Psoas muscle (tissue), 8 donors: Measurements from ENCODE around the gene MAML2. TPM values are rescaled to one million over a fixed set of nuclear protein-coding genes. Genes with fewer than 3 reads are reported as not detected.

Source experiments
- ATAC-seq, 4 donors: fragments of 200-7000 bp; cut with Tn5 transposase; one replicate each; pipeline ENCODE4 v1.9.1; 2020; ENCODE audit warnings: moderate library complexity in 3 of 4, mild to moderate bottlenecking in 2 of 4
- DNase-seq, 2 donors: peaks; one replicate each; pipeline ENCODE4 v3.0.0-alpha.2; 2020
- H3K27ac ChIP-seq: fragments of 200-600 bp; one replicate; pipeline ENCODE4 v1.8.0; 2022
- H3K27me3 ChIP-seq, 3 donors: fragments of 200-600 bp in 1 of 3; one replicate each; pipeline versions ENCODE4 v1.6.1 to v1.8.0; 2013 to 2022; ENCODE audit warnings: low read length in 2 of 3, mild to moderate bottlenecking in 2 of 3, moderate library complexity in 1 of 3; ENCODE audit not compliant: insufficient read depth in 3 of 3
- H3K36me3 ChIP-seq, 2 donors: fragments of 200-600 bp in 1 of 2; one replicate each; pipeline versions ENCODE4 v1.6.1 to v1.8.0; 2013 to 2022; ENCODE audit warnings: low read depth in 1 of 2, mild to moderate bottlenecking in 1 of 2, moderate library complexity in 1 of 2; ENCODE audit not compliant: insufficient read depth in 1 of 2
- H3K4me1 ChIP-seq: fragments of 200-600 bp; one replicate; pipeline ENCODE4 v1.8.0; 2022
- H3K4me3 ChIP-seq: fragments of 200-600 bp; one replicate; pipeline ENCODE4 v1.8.0; 2022; ENCODE audit warnings: mild to moderate bottlenecking
- H3K9me3 ChIP-seq: fragments of 200-600 bp; one replicate; pipeline ENCODE4 v1.8.0; 2022
- WGBS, 3 donors: extraction: QIAGEN DNeasy Blood & Tissue Kit; methylation state at CpG; one replicate each; pipeline versions ENCODE4 v1.1.6 to v1.1.7; 2013; 5-methylcytosine and 5-hydroxymethylcytosine counted together
- intact Hi-C, 2 donors: fragments of 100-400 bp; cut with DNase I; formaldehyde crosslinking; loops; one replicate each; pipeline versions ENCODE4 v1.11.0 to v1.14.2; 2022
- polyA plus RNA-seq, 3 donors: library from polyadenylated mRNA; stranded (reverse); fragments of 200-250 nt; gene quantifications; one replicate each; pipeline ENCODE4 v1.2.3, GENCODE V29; 2013
- total RNA-seq, 4 donors: library from RNA; stranded (reverse); fragmentation: NEBNext Ultra II Directional in 2 of 4; extraction: Animal tissue kit (Norgen Biotek cat#: 25700) in 2 of 4; gene quantifications; one replicate each; pipeline versions ENCODE4 v1.2.1 to v1.2.4, GENCODE V29; 2021 to 2023
- TF ChIP-seq, protein P1 (sequence below): fragments of 200-600 bp; IDR thresholded peaks from one replicate; pipeline ENCODE4 v1.8.0; 2022; ENCODE audit warnings: antibody characterized with exemption
- donor health status: healthy with polysubstance abuse.
- donor health status: DM: no; HTN: no; CAD: no; lungs with moderate emphysema.
- donor health status: Bipolar disorder and iron deficiency.
- donor health status: healthy.
- donor health status: DM: yes; HTN: yes; CAD: no.
- donor health status: DM: no; HTN: no; CAD: no.
- donor health status: DM: no; HTN: no; CAD: no.
- donor health status: DM: yes; HTN: yes; CAD: no.

MAML2 gene
- total and polyA plus RNA-seq, 7 donors: 0.39 to 3.7 (median 1.5) TPM

- no peak overlapping the region for H3K4me3 ChIP-seq
- no peaks in the 10 kb centered on the region for H3K9me3 ChIP-seq
- TF ChIP-seq, protein P1, sequence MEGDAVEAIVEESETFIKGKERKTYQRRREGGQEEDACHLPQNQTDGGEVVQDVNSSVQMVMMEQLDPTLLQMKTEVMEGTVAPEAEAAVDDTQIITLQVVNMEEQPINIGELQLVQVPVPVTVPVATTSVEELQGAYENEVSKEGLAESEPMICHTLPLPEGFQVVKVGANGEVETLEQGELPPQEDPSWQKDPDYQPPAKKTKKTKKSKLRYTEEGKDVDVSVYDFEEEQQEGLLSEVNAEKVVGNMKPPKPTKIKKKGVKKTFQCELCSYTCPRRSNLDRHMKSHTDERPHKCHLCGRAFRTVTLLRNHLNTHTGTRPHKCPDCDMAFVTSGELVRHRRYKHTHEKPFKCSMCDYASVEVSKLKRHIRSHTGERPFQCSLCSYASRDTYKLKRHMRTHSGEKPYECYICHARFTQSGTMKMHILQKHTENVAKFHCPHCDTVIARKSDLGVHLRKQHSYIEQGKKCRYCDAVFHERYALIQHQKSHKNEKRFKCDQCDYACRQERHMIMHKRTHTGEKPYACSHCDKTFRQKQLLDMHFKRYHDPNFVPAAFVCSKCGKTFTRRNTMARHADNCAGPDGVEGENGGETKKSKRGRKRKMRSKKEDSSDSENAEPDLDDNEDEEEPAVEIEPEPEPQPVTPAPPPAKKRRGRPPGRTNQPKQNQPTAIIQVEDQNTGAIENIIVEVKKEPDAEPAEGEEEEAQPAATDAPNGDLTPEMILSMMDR: no peak
- H3K27me3 ChIP-seq: no peaks in the 10 kb centered on the region
- no peaks in the 10 kb centered on the region for H3K36me3 ChIP-seq
- no peak overlapping the region for H3K27ac ChIP-seq
- no peak for DNase-seq
- no peak for ATAC-seq
- intact Hi-C loops: no loop called here
- no peaks in the 10 kb centered on the region for H3K4me1 ChIP-seq
- WGBS, 3 donors: 91% methylated on average over 1 of the region's 1 CpG
Observed at GRCh38 chr11:96329419-96329818, 13.6 kb downstream of the MAML2 start.

- intact Hi-C loops: no loop called here
- TF ChIP-seq, protein P1: no peak
- ATAC-seq: no peak
- no peak for DNase-seq
- Histone ChIP-seq H3K4me1 (no peaks in the 10 kb centered on the region), H3K9me3 (no peaks in the 10 kb centered on the region), H3K36me3 (no peaks in the 10 kb centered on the region), H3K27me3 (no peaks in the 10 kb centered on the region), H3K27ac (no peak overlapping the region), H3K4me3 (no peak overlapping the region)
- WGBS, 3 donors: 55 to 61% (median 59%) methylated on average over 8 of the region's 8 CpGs
Observed at GRCh38 chr11:96328395-96329010, 14.5 kb downstream of the MAML2 start.

- intact Hi-C loops: no loop called here
Observed at GRCh38 chr11:96326959-96327358, 16.0 kb downstream of the MAML2 start.

GRCh38 chr11:96324912-96325311 is 18.1 kb downstream of the MAML2 start:
- H3K9me3 ChIP-seq: no peaks in the 10 kb centered on the region
- no peak for ATAC-seq
- no peaks in the 10 kb centered on the region for H3K27me3 ChIP-seq
- 18 to 31% (median 22%) methylated on average over 1 of the region's 1 CpG for whole genome bisulfite sequencing, 3 donors
- no peaks in the 10 kb centered on the region for H3K4me1 ChIP-seq
- H3K4me3 ChIP-seq: no peak overlapping the region
- intact Hi-C loops: no loop called here
- TF ChIP-seq, protein P1: no peak
- no peak overlapping the region for H3K27ac ChIP-seq
- no peak for DNase-seq
- no peaks in the 10 kb centered on the region for H3K36me3 ChIP-seq

More at GRCh38 chr11:96326959-96327358, 16.0 kb downstream of the MAML2 start:
- Histone ChIP-seq H3K4me1 (no peaks in the 10 kb centered on the region), H3K36me3 (no peaks in the 10 kb centered on the region), H3K4me3 (no peak overlapping the region), H3K9me3 (no peaks in the 10 kb centered on the region), H3K27me3 (no peaks in the 10 kb centered on the region), H3K27ac (no peak overlapping the region)
- no peak for DNase-seq
- ATAC-seq: no peak
- WGBS, 3 donors: 71 to 83% (median 71%) methylated on average over 7 of the region's 7 CpGs
- TF ChIP-seq, protein P1: no peak

GRCh38 chr11:96323642-96323985 is 19.4 kb downstream of the MAML2 start:
- 75 to 81% (median 81%) methylated on average over 6 of the region's 6 CpGs for WGBS, 3 donors
- ATAC-seq (no peak), DNase-seq (no peak)
- Histone ChIP-seq H3K27me3 (no peaks in the 10 kb centered on the region), H3K4me3 (no peak overlapping the region), H3K4me1 (no peaks in the 10 kb centered on the region), H3K9me3 (no peaks in the 10 kb centered on the region), H3K36me3 (no peaks in the 10 kb centered on the region), H3K27ac (no peak overlapping the region)
- TF ChIP-seq, protein P1: no peak
- intact Hi-C loops: no loop called here
